ENCODE data around the gene ARSJ. TPM values are rescaled to one million over a fixed set of nuclear protein-coding genes. Genes with fewer than 3 reads are reported as not detected.
"Not testable (repeated sequence)": the region's sequence is repeated elsewhere in the genome, so short reads cannot be mapped to it uniquely, and the experiment has no call there.

The ARSJ gene
- total and polyA plus RNA-seq, 10 donors: 0.07 to 1.6 (median 0.52) TPM

GRCh38 chr4:113941836-113942235, 37.6 kb downstream of the ARSJ start:
- intact Hi-C loops (cut with DNase I; ENCODE audit: low total_unique reads): no loop called here
- Histone ChIP-seq H3K4me3 (no peak overlapping the region), H3K27ac (no peak overlapping the region), H3K27me3 (replicated peaks in 1 of 7) (no peaks in the 10 kb centered on the region), H3K9me3 (peaks cover 0 to 4% (median 0%) of the 10 kb centered on the region in 8 donors), H3K36me3 (no peaks in the 10 kb centered on the region), H3K4me1 (no peaks in the 10 kb centered on the region)
- WGBS, 5 donors: 68 to 80% (median 77%) methylated on average over 1 of the region's 1 CpG
- DNase-seq: no peak
- TF ChIP-seq POLR2A (IDR thresholded peaks at IDR 0.05) (no peak), CTCF (IDR thresholded peaks at IDR 0.05 in 8 of 11, conservative IDR thresholded peaks at IDR 0.05 in 3 of 11) (no peak), POLR2AphosphoS5 (IDR thresholded peaks at IDR 0.05) (no peak)

DNA sequence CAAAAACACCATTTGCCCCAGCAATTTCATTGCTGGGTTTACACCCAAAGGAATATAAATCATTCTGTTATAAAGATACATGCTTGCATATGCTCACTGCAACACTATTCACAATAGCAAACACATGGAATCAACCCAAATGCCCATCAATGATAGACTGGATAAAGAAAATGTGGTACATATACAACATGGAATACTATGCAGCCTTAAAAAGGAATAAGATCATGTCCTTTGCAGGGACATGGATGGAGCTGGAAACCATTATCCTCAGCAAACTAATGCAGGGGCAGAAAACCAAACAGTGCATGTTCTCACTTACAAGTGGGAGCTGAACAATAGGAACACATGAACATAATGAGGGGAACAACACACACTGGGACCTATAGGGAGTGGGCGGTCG, 39.3 kb downstream of the ARSJ start:
- DNase-seq; H3K27ac ChIP-seq; H3K4me3 ChIP-seq; H3K9me3 ChIP-seq; H3K36me3 ChIP-seq; intact Hi-C loops (cut with DNase I; ENCODE audit: low total_unique reads); H3K27me3 ChIP-seq (replicated peaks in 1 of 7); H3K4me1 ChIP-seq: not testable (repeated sequence)
- 91 to 96% (median 93%) methylated on average over 2 of the region's 2 CpGs for WGBS, 5 donors

- Histone ChIP-seq H3K9me3 (peaks cover 0 to 4% (median 0%) of the 10 kb centered on the region in 8 donors), H3K36me3 (no peaks in the 10 kb centered on the region), H3K27ac (no peak overlapping the region), H3K4me1 (no peaks in the 10 kb centered on the region), H3K4me3 (no peak overlapping the region), H3K27me3 (replicated peaks in 1 of 7) (no peaks in the 10 kb centered on the region)
- TF ChIP-seq POLR2A (IDR thresholded peaks at IDR 0.05): no peak
- no peak for TF ChIP-seq CTCF (IDR thresholded peaks at IDR 0.05 in 8 of 11, conservative IDR thresholded peaks at IDR 0.05 in 3 of 11)
- no peak for TF ChIP-seq POLR2AphosphoS5 (IDR thresholded peaks at IDR 0.05)
- DNase-seq: no peak
- intact Hi-C loops (cut with DNase I; ENCODE audit: low total_unique reads): no loop called here
Measured at GRCh38 chr4:113935190-113935589, 44.3 kb downstream of the ARSJ start.

DNA sequence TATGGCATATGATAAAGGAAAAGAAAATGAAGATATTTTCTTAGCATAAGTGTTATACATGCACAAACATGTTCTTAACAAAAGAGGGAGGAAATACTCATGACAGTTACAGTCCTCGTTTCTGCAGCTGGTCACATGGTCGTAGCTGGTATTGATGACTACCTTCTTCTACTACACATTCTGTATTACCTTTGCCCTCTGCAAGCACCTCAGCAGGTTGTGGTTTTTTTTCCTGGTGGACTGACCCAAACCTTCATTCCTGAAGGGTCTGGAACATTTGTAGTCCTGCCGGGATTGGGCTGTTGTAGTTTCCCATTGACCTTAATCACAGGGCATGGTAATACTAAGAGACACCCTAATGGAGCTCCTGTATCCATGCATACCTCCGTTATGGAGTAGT, 54.7 kb downstream of the ARSJ start:
- DNase-seq; H3K9me3 ChIP-seq; H3K27ac ChIP-seq; H3K36me3 ChIP-seq; H3K27me3 ChIP-seq (replicated peaks in 1 of 7); H3K4me3 ChIP-seq; H3K4me1 ChIP-seq; intact Hi-C loops (cut with DNase I; ENCODE audit: low total_unique reads): not testable (repeated sequence)
- 85 to 95% (median 87%) methylated on average over 4 of the region's 4 CpGs for WGBS, 5 donors

- 73 to 82% (median 81%) methylated on average over 3 of the region's 3 CpGs for WGBS, 5 donors
- DNase-seq: no peak
- Histone ChIP-seq H3K4me1 (no peaks in the 10 kb centered on the region), H3K27ac (no peak overlapping the region), H3K27me3 (replicated peaks in 1 of 7) (no peaks in the 10 kb centered on the region), H3K9me3 (no peaks in the 10 kb centered on the region), H3K4me3 (no peak overlapping the region), H3K36me3 (no peaks in the 10 kb centered on the region)
- intact Hi-C loops (cut with DNase I; ENCODE audit: low total_unique reads): no loop called here
- no peak for TF ChIP-seq POLR2A (IDR thresholded peaks at IDR 0.05)
Measured at GRCh38 chr4:113921089-113921794, 58.2 kb downstream of the ARSJ start.

DNA sequence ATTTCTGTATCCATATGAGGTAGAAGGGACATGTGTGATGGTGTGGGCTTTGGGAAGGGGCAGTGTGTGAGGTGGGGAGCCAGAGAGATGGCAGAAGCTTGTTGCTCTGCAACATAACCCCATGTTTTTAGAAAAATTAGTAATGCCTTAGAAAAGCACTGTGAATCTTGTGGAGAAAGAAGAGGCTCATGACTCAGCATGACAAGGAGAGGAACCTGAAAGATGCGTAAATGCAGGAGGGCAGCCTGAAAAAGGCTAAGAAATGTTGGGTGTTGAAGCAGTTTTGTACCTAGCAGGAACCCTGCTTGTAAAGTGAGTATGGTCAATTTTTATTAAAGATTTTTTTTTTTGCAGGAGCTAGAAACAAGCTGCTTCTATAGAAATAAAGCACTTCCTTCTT, 59.8 kb downstream of the ARSJ start:
- no peaks in the 10 kb centered on the region for H3K36me3 ChIP-seq
- 79 to 95% (median 89%) methylated on average over 1 of the region's 1 CpG for WGBS, 5 donors
- H3K9me3 ChIP-seq: no peaks in the 10 kb centered on the region
- TF ChIP-seq POLR2AphosphoS5 (IDR thresholded peaks at IDR 0.05) (no peak), CTCF (IDR thresholded peaks at IDR 0.05 in 8 of 11, conservative IDR thresholded peaks at IDR 0.05 in 3 of 11) (no peak)
- no peaks in the 10 kb centered on the region for H3K27me3 ChIP-seq (replicated peaks in 1 of 7)
- H3K27ac ChIP-seq: no peak overlapping the region
- DNase-seq: no peak
- H3K4me3 ChIP-seq: no peak overlapping the region
- no peaks in the 10 kb centered on the region for H3K4me1 ChIP-seq
- intact Hi-C loops (cut with DNase I; ENCODE audit: low total_unique reads): loop anchor here (10.0 kb wide), 1 partner anchor 145 kb away; no protein-coding TSS in a partner anchor

Data from spleen (tissue), 11 donors.